MCF 10A (cell line): ENCODE results near the gene TMEM134. TPM values are rescaled to one million over a fixed set of nuclear protein-coding genes. Genes with fewer than 3 reads are reported as not detected.
A peak's percentile ranks its signal among the peaks of the same experiment; 100 is the strongest.

Experiments used
- BruUV-seq: library from RNA; stranded (reverse); fragments of 400-500 nt; replicated peaks from 2 replicates; lab custom pipeline; 2021; lab: Mats Ljungman, UMichigan
- CTCF ChIA-PET: fragments of 300-600 bp; sonication (Branson Sonifier 250); formaldehyde crosslinking; extraction: SDS; loops from one replicate; lab custom pipeline; 2021; ENCODE audit warnings: antibody characterized with exemption, inconsistent platforms; lab: Yijun Ruan, JAX
- POLR2A ChIA-PET: fragments of 300-600, 350-650 bp; sonication (Branson Sonifier 250); formaldehyde crosslinking; extraction: SDS; loops from one replicate; lab custom pipeline; 2020; ENCODE audit warnings: antibody characterized with exemption, inconsistent platforms; lab: Yijun Ruan, JAX
- DNase-seq: peaks from one replicate; pipeline ENCODE4 v3.0.0-alpha.2; 2018; ENCODE audit not compliant: unreplicated experiment
- H3K27ac Mint-ChIP-seq: one replicate; pipeline ENCODE4 v1.8.0; 2022; ENCODE audit warnings: mild to moderate bottlenecking, low read depth, mixed read lengths; ENCODE audit not compliant: unreplicated experiment
- H3K27me3 Mint-ChIP-seq: one replicate; pipeline ENCODE4 v1.8.0; 2022; ENCODE audit warnings: mixed read lengths; ENCODE audit not compliant: insufficient read depth, unreplicated experiment
- H3K36me3 Mint-ChIP-seq: one replicate; pipeline ENCODE4 v1.8.0; 2022; ENCODE audit warnings: mild to moderate bottlenecking, moderate library complexity, mixed read lengths; ENCODE audit not compliant: insufficient read depth, unreplicated experiment
- H3K4me1 Mint-ChIP-seq: one replicate; pipeline ENCODE4 v1.8.0; 2022; ENCODE audit warnings: mixed read lengths; ENCODE audit not compliant: insufficient read depth, unreplicated experiment
- H3K4me3 Mint-ChIP-seq: one replicate; pipeline ENCODE4 v1.8.0; 2022; ENCODE audit warnings: mild to moderate bottlenecking, moderate library complexity, mixed read lengths; ENCODE audit not compliant: unreplicated experiment
- H3K9me3 Mint-ChIP-seq: one replicate; pipeline ENCODE4 v1.8.0; 2022; ENCODE audit warnings: mixed read lengths; ENCODE audit not compliant: unreplicated experiment
- CTCF ChIP-seq: fragments of 200-600 bp; IDR thresholded peaks from one replicate; pipeline ENCODE4 v1.8.0; 2022; ENCODE audit warnings: antibody characterized with exemption, mild to moderate bottlenecking; ENCODE audit not compliant: unreplicated experiment
- intact Hi-C: fragments of 100-400 bp; cut with micrococcal nuclease; formaldehyde crosslinking; loops from 2 replicates; pipeline ENCODE4 v1.14.1; 2022
- total RNA-seq: library from RNA; stranded (reverse); gene quantifications from 2 replicates; pipeline ENCODE4 v1.2.3, GENCODE V29; 2022

Gene TMEM134
- total RNA-seq, 1 experiment from 2014 or later, result 49.7 TPM

GRCh38 chr11:67470337-67471002, 1.4 kb upstream of the TMEM134 start:
- peak overlapping the region; percentile 95 for H3K4me3 Mint-ChIP-seq

GRCh38 chr11:67469508-67469811, 409 bp upstream of the TMEM134 start:
- H3K4me3 Mint-ChIP-seq, result peak overlapping the region; percentile 95
- intact Hi-C loops, result loop anchor here (1.0 kb wide), 2 partner anchors 37 to 68 kb away; partner anchors contain the start of gene PPP1CA
- BruUV-seq, result no TSS peak
- no peak overlapping the region for H3K27ac Mint-ChIP-seq
- no peaks in the 10 kb centered on the region for H3K9me3 Mint-ChIP-seq
- peaks cover 10% of the 10 kb centered on the region for H3K36me3 Mint-ChIP-seq
- ChIA-PET CTCF (interaction anchor here (0.6 to 1.2 kb wide), 8 partner anchors 16 to 239 kb away, joined by 3 to 8 read pairs (median 3); partner anchors contain the start of genes PITPNM1 and PPP1CA), POLR2A (interaction anchor here (0.6 to 3.2 kb wide), 12 partner anchors 12 to 338 kb away, joined by 3 to 48 read pairs (median 4); partner anchors contain the start of genes AIP, CORO1B, GSTP1 and PITPNM1)
- TF ChIP-seq CTCF, result no peak
- DNase-seq, result no peak
- H3K27me3 Mint-ChIP-seq, result no peaks in the 10 kb centered on the region
- peaks cover 13% of the 10 kb centered on the region for H3K4me1 Mint-ChIP-seq

More at GRCh38 chr11:67470337-67471002, 1.4 kb upstream of the TMEM134 start:
- intact Hi-C loops, result no loop called here
- ChIA-PET CTCF (interaction anchor here (0.6 to 1.2 kb wide), 4 partner anchors 30 to 114 kb away, joined by 3 to 8 read pairs (median 4); partner anchors contain the start of genes PITPNM1 and PPP1CA), POLR2A (interaction anchor here (0.7 to 1.9 kb wide), 3 partner anchors 13 to 35 kb away, joined by 3 to 9 read pairs (median 3); partner anchors contain the start of genes AIP and PITPNM1)
- Mint-ChIP-seq H3K4me1 (peaks cover 8% of the 10 kb centered on the region), H3K27me3 (no peaks in the 10 kb centered on the region), H3K36me3 (peaks cover 10% of the 10 kb centered on the region), H3K27ac (no peak overlapping the region), H3K9me3 (no peaks in the 10 kb centered on the region)
- no peak for DNase-seq
- no TSS peak for BruUV-seq
- TF ChIP-seq CTCF, result no peak

- peaks cover 17% of the 10 kb centered on the region for H3K36me3 Mint-ChIP-seq
- peak overlapping the region; percentile 95 for H3K4me3 Mint-ChIP-seq
- intact Hi-C loops, result no loop called here
- no peaks in the 10 kb centered on the region for H3K9me3 Mint-ChIP-seq
- no peak for TF ChIP-seq CTCF
- POLR2A ChIA-PET, result interaction anchor here (0.6 to 3.2 kb wide), 29 partner anchors 8 to 229 kb away, joined by 3 to 48 read pairs (median 4); partner anchors contain the start of genes AIP, CDK2AP2, CLCF1 and CORO1B
- no peaks in the 10 kb centered on the region for H3K27me3 Mint-ChIP-seq
- BruUV-seq, result no TSS peak
- peaks cover 20% of the 10 kb centered on the region for H3K4me1 Mint-ChIP-seq
- peak overlapping the region; percentile 79 for H3K27ac Mint-ChIP-seq
- no peak for DNase-seq
- CTCF ChIA-PET, result interaction anchor here (0.6 to 1.9 kb wide), 12 partner anchors 9 to 413 kb away, joined by 3 to 8 read pairs (median 3); partner anchors contain the start of gene RPS6KB2
Observed at GRCh38 chr11:67468456-67468758, 644 bp downstream of the TMEM134 start.

GRCh38 chr11:67468056-67468455, 995 bp downstream of the TMEM134 start:
- Mint-ChIP-seq H3K27me3 (no peaks in the 10 kb centered on the region), H3K36me3 (peaks cover 17% of the 10 kb centered on the region), H3K4me3 (peak overlapping the region; percentile 95), H3K9me3 (no peaks in the 10 kb centered on the region), H3K4me1 (peaks cover 20% of the 10 kb centered on the region), H3K27ac (peak overlapping the region; percentile 79)
- intact Hi-C loops, result no loop called here
- BruUV-seq, result TSS peak; percentile 6
- TF ChIP-seq CTCF, result no peak
- POLR2A ChIA-PET, result interaction anchor here (0.6 to 3.2 kb wide), 28 partner anchors 9 to 229 kb away, joined by 3 to 48 read pairs (median 4); partner anchors contain the start of genes AIP, CDK2AP2, CLCF1 and CORO1B
- peak; percentile 88 for DNase-seq
- CTCF ChIA-PET, result interaction anchor here (0.6 to 1.9 kb wide), 11 partner anchors 9 to 413 kb away, joined by 3 to 8 read pairs (median 3); partner anchors contain the start of gene RPS6KB2
